ENCODE results near the gene SLC25A11.

DNA sequence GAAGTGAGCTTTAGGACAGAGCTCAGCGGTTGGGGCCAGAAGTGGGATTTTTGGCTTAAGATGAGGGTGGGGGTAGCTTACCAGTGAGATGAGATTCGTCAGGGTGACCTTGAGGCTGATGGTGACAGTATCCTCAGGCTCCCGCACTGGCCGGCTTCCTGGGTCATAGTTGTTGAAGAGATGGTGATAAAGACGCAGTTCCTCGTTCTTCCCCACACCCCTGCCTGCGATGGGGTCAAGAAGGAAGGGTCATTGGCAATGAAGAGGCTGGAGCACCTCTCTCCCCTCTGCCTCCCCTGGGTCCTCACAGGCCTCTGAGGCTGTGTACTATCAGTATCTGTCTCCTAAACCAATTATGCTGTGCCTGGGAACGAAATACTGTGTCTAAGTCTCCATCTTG lies 37.3 kb downstream of the SLC25A11 start:
- TF ChIP-seq RAD21 (IDR thresholded peaks at IDR 0.05; ENCODE audit: low read depth) (no peak), POLR2AphosphoS5 (IDR thresholded peaks at IDR 0.05; ENCODE audit: low read depth, low read length) (0 out of 2 replicates have a peak, but pooled peaks have one; percentile 6), EZH2phosphoT487 (IDR thresholded peaks at IDR 0.05; ENCODE audit: borderline replicate concordance) (no peak), EGR1 (IDR thresholded peaks at IDR 0.05; ENCODE audit: low read depth) (no peak), EZH2 (IDR thresholded peaks at IDR 0.05) (no peak), POLR2A (IDR thresholded peaks at IDR 0.05; ENCODE audit: borderline replicate concordance, extremely low read depth, insufficient read depth, insufficient read length) (no peak), SP1 (IDR thresholded peaks at IDR 0.05; ENCODE audit: low read depth) (no peak), JUND (IDR thresholded peaks at IDR 0.05) (no peak), TCF7L2 (IDR thresholded peaks at IDR 0.05; ENCODE audit: borderline replicate concordance, extremely low read depth, insufficient read depth, insufficient read length) (no peak), YY1 (IDR thresholded peaks at IDR 0.05; ENCODE audit: extremely low read depth, insufficient replicate concordance, low read depth, low read length) (no peak), ELF1 (IDR thresholded peaks at IDR 0.05; ENCODE audit: borderline replicate concordance, low read depth) (no peak)
- TF ChIP-seq, protein P1, sequence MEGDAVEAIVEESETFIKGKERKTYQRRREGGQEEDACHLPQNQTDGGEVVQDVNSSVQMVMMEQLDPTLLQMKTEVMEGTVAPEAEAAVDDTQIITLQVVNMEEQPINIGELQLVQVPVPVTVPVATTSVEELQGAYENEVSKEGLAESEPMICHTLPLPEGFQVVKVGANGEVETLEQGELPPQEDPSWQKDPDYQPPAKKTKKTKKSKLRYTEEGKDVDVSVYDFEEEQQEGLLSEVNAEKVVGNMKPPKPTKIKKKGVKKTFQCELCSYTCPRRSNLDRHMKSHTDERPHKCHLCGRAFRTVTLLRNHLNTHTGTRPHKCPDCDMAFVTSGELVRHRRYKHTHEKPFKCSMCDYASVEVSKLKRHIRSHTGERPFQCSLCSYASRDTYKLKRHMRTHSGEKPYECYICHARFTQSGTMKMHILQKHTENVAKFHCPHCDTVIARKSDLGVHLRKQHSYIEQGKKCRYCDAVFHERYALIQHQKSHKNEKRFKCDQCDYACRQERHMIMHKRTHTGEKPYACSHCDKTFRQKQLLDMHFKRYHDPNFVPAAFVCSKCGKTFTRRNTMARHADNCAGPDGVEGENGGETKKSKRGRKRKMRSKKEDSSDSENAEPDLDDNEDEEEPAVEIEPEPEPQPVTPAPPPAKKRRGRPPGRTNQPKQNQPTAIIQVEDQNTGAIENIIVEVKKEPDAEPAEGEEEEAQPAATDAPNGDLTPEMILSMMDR (IDR thresholded peaks at IDR 0.05 in 2 of 3, conservative IDR thresholded peaks at IDR 0.05 in 1 of 3; ENCODE audit: borderline replicate concordance in 1 of 3, insufficient read depth in 1 of 3, low read depth in 2 of 3, low read length in 2 of 3), result no peak
